ENCODE data around the gene PDLIM5.

DNA sequence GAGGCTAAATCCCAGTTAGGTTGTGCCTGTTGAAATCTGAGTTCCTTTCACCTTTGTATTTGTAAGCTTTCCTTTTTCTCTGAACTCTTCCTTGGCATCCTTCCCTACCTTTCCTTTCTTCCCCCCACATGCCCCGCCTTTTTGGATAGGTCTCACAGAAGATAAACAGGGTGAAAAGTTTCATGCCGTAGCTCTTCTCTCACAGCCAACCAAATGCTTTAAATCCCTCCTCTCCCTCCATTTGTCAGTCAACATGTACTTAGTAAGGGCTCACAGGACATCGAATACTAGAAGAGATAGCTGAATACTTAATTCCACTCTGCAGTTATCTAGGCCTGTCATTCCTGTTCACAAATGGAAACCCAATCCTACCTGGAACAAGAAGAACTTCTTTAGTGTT is 198.9 kb downstream of the PDLIM5 start:
- no peak for TF ChIP-seq CTCF (IDR thresholded peaks at IDR 0.05)
- no peak for TF ChIP-seq POLR2A (IDR thresholded peaks at IDR 0.05)
